NCI-H774 (cell line): ENCODE data around the gene PTPRN2.

ENCODE experiments used
- DNase-seq: peaks from one replicate; lab custom pipeline; 2025; lab: John Stamatoyannopoulos, UW

PTPRN2 gene

GRCh38 chr7:158093156-158093796, 494.3 kb downstream of the PTPRN2 start:
- no peak for DNase-seq

- no peak for DNase-seq
Observed at GRCh38 chr7:158087196-158087595, 500.4 kb downstream of the PTPRN2 start.

GRCh38 chr7:158085741-158086695, 501.6 kb downstream of the PTPRN2 start:
- peak; percentile 22 for DNase-seq

DNA sequence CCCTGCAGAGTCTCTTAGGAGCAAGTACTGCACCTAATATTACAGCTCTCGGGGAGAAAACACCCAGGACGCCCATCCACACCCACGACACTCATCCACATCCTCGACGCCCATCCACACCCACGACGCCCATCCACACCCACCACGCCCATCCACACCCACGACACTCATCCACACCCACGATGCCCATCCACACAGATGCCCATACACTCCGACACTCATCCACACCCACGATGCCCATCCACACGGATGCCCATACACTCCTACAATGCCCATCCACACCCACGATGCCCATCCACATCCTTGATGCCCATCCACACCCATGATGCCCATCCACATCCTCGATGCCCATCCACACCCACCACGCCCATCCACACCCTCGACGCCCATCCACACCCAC, 503.1 kb downstream of the PTPRN2 start:
- no peak for DNase-seq

DNA sequence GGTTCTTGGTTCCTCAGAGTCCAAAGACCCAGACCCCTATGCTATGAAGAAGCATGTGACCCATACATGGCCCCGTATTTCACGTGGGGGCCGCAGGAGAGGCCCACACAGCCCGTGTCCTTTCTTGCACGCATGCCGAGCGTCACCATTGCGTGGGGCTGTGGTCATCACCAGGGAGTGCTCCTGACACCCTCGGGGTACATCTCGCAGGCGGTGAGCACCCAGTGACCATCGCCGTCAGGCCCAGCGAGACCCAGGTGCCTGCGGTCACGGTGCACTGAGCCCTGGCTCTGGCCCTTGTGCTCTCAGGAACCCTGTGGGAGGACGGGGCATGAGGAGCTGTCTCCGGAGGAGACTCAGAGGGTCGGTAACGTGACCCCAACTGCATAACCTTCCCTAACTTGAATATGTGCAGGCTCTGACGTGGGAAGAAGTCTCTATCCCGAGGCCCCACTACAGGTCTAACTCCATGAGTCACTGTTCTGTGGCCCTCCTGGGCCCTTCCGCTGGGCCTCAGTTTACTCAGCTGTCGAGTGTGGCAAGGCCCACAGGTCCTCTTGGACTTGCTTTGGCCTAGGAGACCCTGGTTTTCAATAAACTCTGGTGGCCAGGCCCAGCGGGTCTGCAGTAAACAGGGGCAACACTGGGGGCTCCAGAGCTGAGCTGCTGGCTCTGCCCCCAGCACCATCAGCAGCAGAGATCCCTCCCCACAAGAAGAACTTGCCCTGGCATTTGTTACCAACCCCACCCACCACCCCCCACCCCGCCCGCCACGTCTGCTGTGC, 503.9 kb downstream of the PTPRN2 start:
- DNase-seq, result no peak

DNA sequence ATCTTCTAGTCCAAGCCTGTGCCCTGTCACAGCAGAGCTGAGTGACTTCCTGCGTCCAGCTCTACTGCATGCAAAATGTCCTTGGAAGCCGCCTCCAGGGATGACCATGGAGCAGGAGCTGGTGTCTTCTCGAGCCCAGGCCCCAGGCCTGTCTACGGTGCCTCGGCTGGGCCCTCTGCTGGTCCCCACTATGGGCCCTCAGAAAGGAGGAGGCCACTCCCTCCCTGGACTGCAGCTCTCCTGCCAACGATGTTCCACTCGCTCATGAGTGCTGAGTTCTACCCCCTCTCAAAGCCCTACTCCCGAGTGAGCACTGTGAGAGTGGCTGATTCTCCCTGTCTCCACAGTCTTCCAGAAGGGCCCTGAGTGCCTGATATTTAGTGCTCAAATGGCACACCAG, 504.9 kb downstream of the PTPRN2 start:
- no peak for DNase-seq

- DNase-seq, result no peak
Observed at GRCh38 chr7:158080899-158081445, 506.7 kb downstream of the PTPRN2 start.

DNA sequence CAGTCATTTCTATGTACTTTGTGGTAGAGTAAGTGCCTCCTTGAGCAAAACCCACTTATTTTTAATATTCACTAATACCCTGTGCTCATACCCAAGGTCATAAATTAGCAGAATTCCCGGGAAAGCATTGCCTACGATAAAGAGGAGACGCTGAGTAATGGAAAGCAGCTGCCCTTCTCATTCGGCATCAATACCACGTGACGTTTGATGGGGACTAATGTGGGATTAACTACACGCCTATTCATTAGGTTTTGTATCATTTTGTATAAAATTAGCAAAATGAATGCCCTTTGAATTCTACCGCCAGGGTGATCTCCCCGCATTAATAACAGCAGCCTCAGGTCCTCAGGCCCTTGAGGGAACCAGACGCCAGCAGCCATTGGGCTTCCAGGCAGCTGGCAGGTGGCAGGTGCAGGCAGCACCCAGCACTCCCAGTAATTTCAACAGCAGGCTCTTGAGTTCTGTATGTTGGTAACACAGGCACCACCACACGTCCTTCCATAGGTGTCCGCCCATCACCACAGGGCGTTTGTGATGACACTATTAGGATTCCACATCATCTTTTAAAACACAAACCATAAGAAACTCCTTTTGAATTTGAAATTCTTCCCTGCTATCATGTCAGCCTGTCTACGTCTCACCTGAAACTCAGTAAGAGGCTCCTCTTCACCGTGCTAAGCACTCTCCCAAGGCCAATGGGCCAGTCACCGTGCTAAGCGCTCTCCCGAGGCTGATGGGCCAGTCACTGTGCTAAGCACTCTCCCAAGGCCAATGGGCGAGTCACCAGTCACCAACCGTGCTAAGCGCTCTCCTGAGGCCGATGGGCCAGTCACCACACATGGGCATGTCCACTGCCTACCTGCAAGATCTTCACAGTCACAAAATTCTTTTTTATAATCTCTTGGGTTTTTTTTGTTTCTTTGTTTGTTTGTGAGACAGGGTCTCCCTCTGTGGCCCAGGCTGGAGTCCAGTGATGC, 509.4 kb downstream of the PTPRN2 start:
- DNase-seq, result peak; percentile 88

- no peak for DNase-seq
Observed at GRCh38 chr7:158077151-158077840, 510.3 kb downstream of the PTPRN2 start.

GRCh38 chr7:158076656-158077055, 511.0 kb downstream of the PTPRN2 start:
- no peak for DNase-seq

DNA sequence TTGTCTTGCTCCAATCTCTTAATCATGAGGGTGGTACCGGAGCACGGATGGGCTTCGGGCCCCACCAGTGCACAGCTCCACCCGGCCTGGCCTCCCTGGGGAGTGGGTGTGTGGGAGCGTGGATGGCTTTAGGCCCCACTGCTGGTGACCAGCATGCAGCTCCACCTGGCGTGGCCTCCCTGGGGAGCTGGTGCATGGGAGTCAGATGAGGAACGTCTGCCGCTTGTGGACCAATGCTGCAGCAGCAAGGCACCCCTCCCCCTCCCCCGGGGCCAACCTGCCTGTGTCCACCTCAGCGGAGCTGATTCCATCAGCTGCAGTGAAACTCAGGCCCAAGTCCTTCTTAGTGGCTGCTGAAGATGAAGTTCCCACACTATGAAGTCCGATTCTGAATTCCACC, 511.4 kb downstream of the PTPRN2 start:
- no peak for DNase-seq

DNA sequence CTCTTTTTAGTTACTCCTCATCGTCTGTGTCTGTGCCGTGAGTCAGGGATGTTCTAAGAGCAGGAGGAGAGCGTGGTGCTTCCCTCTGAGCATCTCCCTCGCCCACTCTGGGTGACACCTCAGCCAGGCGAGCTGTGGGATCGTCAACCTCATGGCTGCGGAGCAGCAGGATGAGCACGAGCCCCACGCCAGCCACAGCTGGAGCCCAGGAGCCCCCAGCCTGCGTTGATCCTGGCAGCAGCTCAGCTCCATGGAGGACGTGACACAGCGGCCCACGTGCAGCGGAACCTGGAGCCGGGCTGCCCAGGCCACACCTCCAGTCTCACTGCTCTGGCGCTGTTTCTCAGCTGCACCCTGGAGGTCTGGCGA, 512.0 kb downstream of the PTPRN2 start:
- no peak for DNase-seq

DNA sequence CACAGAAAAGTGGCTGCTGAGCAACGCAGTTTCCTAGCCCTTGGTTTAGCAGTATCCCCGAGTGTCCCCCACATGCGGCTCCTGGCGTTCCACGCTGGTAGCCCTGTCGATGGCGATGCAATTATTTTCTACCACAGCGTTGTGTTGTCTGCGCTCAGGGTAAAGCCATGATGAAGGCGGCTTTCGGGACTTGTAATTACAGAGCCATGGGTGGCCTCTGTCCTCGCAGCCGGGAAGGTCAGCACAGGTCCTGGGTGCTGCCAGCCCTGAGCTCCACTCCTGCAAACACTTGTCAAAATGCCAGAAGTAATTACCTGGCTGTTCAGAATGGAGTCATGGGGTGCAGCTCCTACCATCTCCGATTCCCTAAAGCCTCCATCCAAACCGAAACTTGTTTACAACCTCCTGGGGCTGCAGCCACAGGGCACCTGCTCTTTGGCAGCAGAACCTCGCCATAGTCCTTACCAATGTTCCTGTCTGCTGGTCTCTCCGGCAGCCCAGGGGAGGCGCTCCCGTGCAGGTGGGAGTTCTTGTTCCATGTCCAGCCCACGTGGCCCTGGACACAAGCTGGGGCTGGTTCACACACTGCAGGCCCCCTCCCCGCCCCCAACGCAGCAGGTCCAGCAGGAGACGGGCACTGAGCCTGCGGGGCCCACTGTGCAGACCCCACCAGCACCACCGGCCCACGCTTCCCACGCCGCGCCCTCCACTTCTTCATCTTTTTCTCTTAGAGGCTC, 512.6 kb downstream of the PTPRN2 start:
- DNase-seq, result peak; percentile 82

DNA sequence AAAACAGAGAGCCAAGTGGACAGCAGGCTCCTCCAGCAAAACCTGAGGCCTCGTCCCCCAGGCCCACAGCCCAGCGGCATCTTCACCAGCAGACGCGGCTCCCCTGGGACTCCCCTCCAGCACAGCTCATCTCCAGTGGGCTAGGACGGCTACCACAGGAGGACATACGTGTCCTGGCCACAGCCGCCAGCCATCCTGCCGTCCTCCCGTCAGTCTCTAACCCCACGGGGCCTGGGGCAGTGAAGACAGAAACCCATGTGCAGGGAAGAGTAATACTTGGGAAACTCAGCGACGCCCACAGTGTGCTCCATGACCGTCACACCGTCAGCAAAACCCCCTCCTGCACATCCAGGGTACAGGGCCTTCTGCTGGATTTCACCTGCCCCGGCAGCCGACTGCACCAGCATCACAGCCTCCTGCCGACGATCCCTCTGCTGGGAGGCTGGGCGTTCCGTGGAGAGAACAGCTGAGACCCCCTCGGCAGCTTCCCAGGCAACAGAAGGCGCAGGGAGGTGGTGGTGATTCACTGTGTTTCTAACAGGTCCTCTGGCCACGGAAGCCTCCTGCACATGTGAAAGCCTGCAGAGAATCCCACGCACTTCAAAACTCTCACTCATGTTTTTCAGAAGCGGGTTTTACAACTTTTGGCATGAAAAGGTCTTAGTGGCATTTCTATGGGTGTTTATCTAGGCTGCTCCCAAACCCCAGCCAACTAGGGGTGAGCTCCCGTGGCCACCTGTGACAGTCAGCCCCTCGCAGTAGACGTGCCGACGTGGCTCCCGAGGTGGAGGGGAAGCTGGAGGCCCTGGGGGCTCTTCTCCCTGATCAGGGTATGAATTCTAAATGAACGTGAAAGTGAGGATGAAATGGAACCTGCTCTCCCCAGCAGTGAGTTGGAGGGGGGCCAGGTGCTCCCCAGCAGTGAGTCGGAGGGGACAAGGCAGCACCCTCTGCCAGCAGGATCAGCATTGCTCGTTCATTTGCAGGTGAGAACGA, 513.5 kb downstream of the PTPRN2 start:
- no peak for DNase-seq

DNA sequence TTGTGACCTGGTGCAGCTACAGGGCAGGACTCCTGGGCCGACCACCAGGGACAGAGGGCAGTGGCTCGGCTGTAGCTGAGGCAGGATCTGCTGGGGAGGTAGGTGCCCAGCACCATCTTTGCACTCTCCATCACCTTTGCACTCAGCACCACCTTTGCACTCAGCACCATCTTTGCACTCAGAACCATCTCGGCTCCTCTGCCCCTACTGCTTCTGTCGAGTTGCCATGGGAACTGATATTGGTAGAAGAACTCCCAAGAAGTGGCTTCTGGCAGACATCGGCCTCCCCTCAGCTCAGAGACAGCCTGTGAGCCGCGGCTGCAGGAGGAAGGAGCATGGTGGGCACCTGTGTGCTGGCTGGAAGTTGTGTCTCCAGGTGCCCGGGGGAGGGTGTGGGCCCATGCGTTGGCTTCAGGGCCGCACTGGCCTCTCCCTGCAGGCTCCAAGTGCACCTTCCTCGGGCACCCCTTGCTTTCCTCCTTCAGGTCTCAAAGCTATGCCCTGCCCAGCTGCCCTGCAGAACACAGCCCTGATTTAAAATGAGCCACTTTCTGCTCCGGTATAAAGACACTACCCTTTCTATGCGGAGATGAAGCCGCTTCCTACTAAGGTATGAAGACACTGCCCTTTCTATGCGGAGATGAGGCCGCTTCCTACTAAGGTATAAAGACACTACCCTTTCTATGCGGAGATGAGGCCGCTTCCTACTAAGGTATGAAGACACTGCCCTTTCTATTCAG, 514.5 kb downstream of the PTPRN2 start:
- no peak for DNase-seq

DNA sequence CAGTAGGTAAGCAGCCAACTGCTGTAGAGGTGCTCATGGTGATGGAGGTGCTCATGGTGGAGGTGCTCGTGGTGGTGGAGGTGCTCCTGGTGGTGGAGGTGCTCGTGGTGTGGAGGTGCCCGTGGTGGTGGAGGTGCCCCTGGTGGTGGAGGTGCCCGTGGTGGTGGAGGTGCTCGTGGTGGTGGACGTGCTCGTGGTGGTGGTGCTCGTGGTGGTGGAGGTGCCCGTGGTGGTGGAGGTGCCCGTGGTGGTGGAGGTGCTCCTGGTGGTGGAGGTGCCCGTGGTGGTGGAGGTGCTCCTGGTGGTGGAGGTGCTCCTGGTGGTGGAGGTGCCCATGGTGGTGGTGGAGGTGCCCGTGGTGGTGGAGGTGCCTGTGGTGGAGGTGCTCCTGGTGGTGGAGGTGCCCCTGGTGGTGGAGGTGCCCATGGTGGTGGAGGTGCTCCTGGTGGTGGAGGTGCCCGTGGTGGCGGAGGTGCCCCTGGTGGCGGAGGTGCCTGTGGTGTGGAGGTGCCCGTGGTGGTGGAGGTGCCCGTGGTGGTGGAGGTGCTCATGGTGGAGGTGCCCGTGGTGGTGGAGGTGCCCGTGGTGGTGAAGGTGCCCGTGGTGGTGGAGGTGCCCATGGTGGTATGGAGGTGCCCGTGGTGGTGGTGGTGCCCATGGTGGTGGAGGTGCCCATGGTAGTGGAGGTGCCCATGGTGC, 517.3 kb downstream of the PTPRN2 start:
- DNase-seq, result no peak

DNA sequence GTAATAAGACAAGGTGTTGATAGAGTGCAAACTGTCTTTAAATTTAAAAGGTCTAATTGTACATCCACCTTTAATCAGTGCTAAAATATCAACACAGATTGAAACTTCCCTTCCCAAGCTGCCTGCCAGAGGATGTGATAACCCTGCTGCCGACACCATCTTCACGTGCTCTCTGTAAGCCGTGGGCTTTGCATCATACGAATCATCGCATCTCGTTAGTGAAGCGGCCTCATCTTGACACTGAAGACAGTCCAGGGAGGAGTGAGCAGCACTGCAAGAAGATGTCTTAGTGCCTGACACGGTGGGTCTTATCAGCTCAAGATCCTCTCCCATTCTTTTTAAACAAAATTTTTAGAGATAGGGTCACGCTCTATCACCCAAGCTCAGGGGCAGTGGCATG, 518.8 kb downstream of the PTPRN2 start:
- no peak for DNase-seq
